ENCODE results near the gene IL20RB.

IL20RB gene

GRCh38 chr3:136928240-136928639 is 29.5 kb upstream of the IL20RB start:
- H3K4me1 ChIP-seq (ENCODE audit: control insufficient read depth in 1 of 2, insufficient read depth in 2 of 2, low read length in 2 of 2) = peaks cover 4 to 21% of the 10 kb centered on the region in 2 donors
- H3K27me3 ChIP-seq (ENCODE audit: low read depth, low read length) = no peaks in the 10 kb centered on the region
- no peaks in the 10 kb centered on the region for H3K9me3 ChIP-seq (ENCODE audit: control insufficient read depth in 1 of 2, low read length in 2 of 2)
- H3K36me3 ChIP-seq (ENCODE audit: control insufficient read depth in 1 of 2, insufficient read depth in 2 of 2, low read length in 2 of 2) = peaks cover 0 to 4% of the 10 kb centered on the region in 2 donors
- H3K27ac ChIP-seq (ENCODE audit: low read length) = no peak overlapping the region
- no peak overlapping the region for H3K4me3 ChIP-seq (ENCODE audit: low read depth in 1 of 2, low read length in 2 of 2)

GRCh38 chr3:136929977-136930670 is 27.7 kb upstream of the IL20RB start:
- H3K36me3 ChIP-seq (ENCODE audit: control insufficient read depth in 1 of 2, insufficient read depth in 2 of 2, low read length in 2 of 2) = peaks cover 0 to 4% of the 10 kb centered on the region in 2 donors
- H3K27me3 ChIP-seq (ENCODE audit: low read depth, low read length) = no peaks in the 10 kb centered on the region
- peaks cover 4 to 22% of the 10 kb centered on the region in 2 donors for H3K4me1 ChIP-seq (ENCODE audit: control insufficient read depth in 1 of 2, insufficient read depth in 2 of 2, low read length in 2 of 2)
- H3K27ac ChIP-seq (ENCODE audit: low read length) = peak overlapping the region; percentile 36
- peak overlapping the region; percentile 28 to 32 for H3K4me3 ChIP-seq (ENCODE audit: low read depth in 1 of 2, low read length in 2 of 2)
- no peaks in the 10 kb centered on the region for H3K9me3 ChIP-seq (ENCODE audit: control insufficient read depth in 1 of 2, low read length in 2 of 2)

DNA sequence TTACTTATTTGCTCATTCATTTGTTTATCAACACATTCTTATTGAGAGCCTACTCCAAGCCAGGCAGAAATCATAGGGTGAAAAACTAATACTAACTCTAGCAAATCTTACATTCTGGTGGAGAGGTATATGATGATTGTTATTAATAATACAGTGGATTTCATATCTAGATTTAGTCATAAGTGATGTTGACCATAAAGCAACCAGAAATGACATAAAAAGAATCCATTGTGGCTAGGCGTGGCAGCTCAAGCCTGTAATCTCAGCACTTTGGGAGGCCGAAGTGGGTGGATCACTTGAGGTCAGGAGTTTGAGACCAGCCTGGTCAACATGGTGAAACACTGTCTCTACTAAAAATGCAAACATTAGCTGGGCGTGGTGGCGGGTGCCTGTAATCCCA is 26.2 kb upstream of the IL20RB start:
- peaks cover 0 to 4% of the 10 kb centered on the region in 2 donors for H3K36me3 ChIP-seq (ENCODE audit: control insufficient read depth in 1 of 2, insufficient read depth in 2 of 2, low read length in 2 of 2)
- H3K9me3 ChIP-seq (ENCODE audit: control insufficient read depth in 1 of 2, low read length in 2 of 2) = no peaks in the 10 kb centered on the region
- no peaks in the 10 kb centered on the region for H3K27me3 ChIP-seq (ENCODE audit: low read depth, low read length)
- peak overlapping the region in 1 of 2 donors; percentile 32 for H3K4me3 ChIP-seq (ENCODE audit: low read depth in 1 of 2, low read length in 2 of 2)
- H3K4me1 ChIP-seq (ENCODE audit: control insufficient read depth in 1 of 2, insufficient read depth in 2 of 2, low read length in 2 of 2) = peaks cover 4 to 22% of the 10 kb centered on the region in 2 donors
- no peak overlapping the region for H3K27ac ChIP-seq (ENCODE audit: low read length)

DNA sequence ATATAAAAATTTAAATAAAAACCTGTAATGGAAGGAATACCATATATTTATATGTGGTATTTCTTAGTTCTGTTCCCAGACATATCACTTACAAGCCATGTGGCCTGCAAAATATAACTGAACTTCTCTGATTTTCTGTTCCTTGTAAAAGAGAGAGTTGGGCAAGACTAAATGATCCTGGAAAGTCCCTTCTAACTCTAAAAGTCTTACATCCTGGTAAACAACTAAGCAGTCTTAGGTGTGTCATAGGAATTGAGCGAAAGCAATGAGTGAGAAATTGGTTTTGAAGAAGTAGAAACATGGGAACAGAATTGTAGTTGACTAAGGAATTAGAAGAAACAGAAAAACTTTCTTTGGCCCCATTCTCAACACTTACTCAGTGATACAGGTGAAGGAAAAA is 25.3 kb upstream of the IL20RB start:
- Histone ChIP-seq H3K27ac (ENCODE audit: low read length) (no peak overlapping the region), H3K27me3 (ENCODE audit: low read depth, low read length) (no peaks in the 10 kb centered on the region), H3K9me3 (ENCODE audit: control insufficient read depth in 1 of 2, low read length in 2 of 2) (no peaks in the 10 kb centered on the region), H3K36me3 (ENCODE audit: control insufficient read depth in 1 of 2, insufficient read depth in 2 of 2, low read length in 2 of 2) (peaks cover 0 to 4% of the 10 kb centered on the region in 2 donors), H3K4me3 (ENCODE audit: low read depth in 1 of 2, low read length in 2 of 2) (no peak overlapping the region), H3K4me1 (ENCODE audit: control insufficient read depth in 1 of 2, insufficient read depth in 2 of 2, low read length in 2 of 2) (peaks cover 4 to 22% of the 10 kb centered on the region in 2 donors)

GRCh38 chr3:136932978-136933772 is 24.6 kb upstream of the IL20RB start:
- peaks cover 4 to 27% of the 10 kb centered on the region in 2 donors for H3K4me1 ChIP-seq (ENCODE audit: control insufficient read depth in 1 of 2, insufficient read depth in 2 of 2, low read length in 2 of 2)
- no peak overlapping the region for H3K4me3 ChIP-seq (ENCODE audit: low read depth in 1 of 2, low read length in 2 of 2)

GRCh38 chr3:136937175-136937574 is 20.6 kb upstream of the IL20RB start:
- Histone ChIP-seq H3K9me3 (ENCODE audit: control insufficient read depth in 1 of 2, low read length in 2 of 2) (no peaks in the 10 kb centered on the region), H3K4me1 (ENCODE audit: control insufficient read depth in 1 of 2, insufficient read depth in 2 of 2, low read length in 2 of 2) (peaks cover 0 to 28% of the 10 kb centered on the region in 2 donors), H3K27ac (ENCODE audit: low read length) (no peak overlapping the region), H3K36me3 (ENCODE audit: control insufficient read depth in 1 of 2, insufficient read depth in 2 of 2, low read length in 2 of 2) (no peaks in the 10 kb centered on the region), H3K4me3 (ENCODE audit: low read depth in 1 of 2, low read length in 2 of 2) (no peak overlapping the region), H3K27me3 (ENCODE audit: low read depth, low read length) (no peaks in the 10 kb centered on the region)

More at GRCh38 chr3:136932978-136933772, 24.6 kb upstream of the IL20RB start:
- H3K27ac ChIP-seq (ENCODE audit: low read length) = no peak overlapping the region
- no peaks in the 10 kb centered on the region for H3K9me3 ChIP-seq (ENCODE audit: control insufficient read depth in 1 of 2, low read length in 2 of 2)
- no peaks in the 10 kb centered on the region for H3K27me3 ChIP-seq (ENCODE audit: low read depth, low read length)
- peaks cover 0 to 3% of the 10 kb centered on the region in 2 donors for H3K36me3 ChIP-seq (ENCODE audit: control insufficient read depth in 1 of 2, insufficient read depth in 2 of 2, low read length in 2 of 2)

DNA sequence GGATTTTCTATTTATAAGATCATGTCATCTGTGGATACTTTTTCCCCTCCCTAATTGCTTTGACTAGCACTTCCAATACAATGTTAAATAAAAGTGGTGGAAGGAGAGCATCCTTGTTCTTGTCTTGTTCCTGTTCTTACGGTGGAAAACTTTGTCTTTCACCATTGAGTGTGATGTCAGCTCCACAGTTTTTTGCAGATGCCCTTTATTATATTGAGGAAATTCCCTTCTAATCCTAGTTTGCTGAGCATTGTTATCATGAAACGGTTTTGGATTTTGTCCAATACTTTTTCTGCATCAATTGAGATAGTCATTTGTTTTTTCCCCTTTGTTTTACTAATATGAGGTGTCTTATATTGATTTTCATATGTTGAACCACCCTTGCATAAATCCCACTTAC is 19.9 kb upstream of the IL20RB start:
- H3K4me3 ChIP-seq (ENCODE audit: low read depth in 1 of 2, low read length in 2 of 2) = no peak overlapping the region
- H3K9me3 ChIP-seq (ENCODE audit: control insufficient read depth in 1 of 2, low read length in 2 of 2) = no peaks in the 10 kb centered on the region
- no peak overlapping the region for H3K27ac ChIP-seq (ENCODE audit: low read length)
- peaks cover 0 to 31% of the 10 kb centered on the region in 2 donors for H3K4me1 ChIP-seq (ENCODE audit: control insufficient read depth in 1 of 2, insufficient read depth in 2 of 2, low read length in 2 of 2)
- H3K36me3 ChIP-seq (ENCODE audit: control insufficient read depth in 1 of 2, insufficient read depth in 2 of 2, low read length in 2 of 2) = no peaks in the 10 kb centered on the region
- no peaks in the 10 kb centered on the region for H3K27me3 ChIP-seq (ENCODE audit: low read depth, low read length)

DNA sequence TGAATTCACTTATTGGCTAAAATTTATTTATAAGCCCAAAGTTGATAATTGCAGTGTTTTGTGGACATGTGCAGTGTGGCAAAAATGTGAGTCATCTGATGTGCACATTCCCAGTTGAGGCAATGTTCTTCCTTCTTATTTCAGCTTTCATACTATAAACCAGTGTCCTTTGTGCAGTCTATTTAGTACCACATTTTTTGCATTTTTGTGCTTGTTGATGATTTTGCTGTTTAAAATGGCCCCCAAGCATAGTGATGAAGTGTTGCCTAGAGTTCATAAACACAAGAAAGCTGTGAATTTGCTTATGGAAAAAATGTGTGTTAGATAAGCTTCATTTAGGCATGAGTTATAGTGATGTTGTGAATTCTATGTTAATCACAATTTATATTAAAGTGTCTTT is 19.4 kb upstream of the IL20RB start:
- H3K36me3 ChIP-seq (ENCODE audit: control insufficient read depth in 1 of 2, insufficient read depth in 2 of 2, low read length in 2 of 2) = no peaks in the 10 kb centered on the region
- H3K9me3 ChIP-seq (ENCODE audit: control insufficient read depth in 1 of 2, low read length in 2 of 2) = no peaks in the 10 kb centered on the region

DNA sequence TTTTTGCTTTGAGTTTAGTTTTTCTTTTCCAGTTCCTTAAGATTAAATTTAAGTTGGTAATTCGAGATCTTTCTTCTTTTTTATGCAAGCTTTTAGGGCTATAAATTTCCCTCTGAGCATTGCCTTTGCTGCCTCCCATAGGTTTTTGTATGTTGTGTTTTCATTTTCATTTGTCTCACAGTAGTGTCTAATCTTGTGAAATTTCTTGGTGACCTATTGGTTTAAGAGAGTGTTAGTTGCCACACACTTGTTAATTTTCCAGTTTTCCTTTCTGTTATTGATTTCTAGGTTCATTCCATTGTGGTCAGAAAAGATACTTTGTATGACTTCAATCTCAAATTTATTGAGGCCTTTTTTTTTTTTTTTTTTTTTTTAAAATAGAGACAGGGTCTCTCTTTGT is 18.3 kb upstream of the IL20RB start:
- Histone ChIP-seq H3K36me3 (ENCODE audit: control insufficient read depth in 1 of 2, insufficient read depth in 2 of 2, low read length in 2 of 2) (no peaks in the 10 kb centered on the region), H3K4me3 (ENCODE audit: low read depth in 1 of 2, low read length in 2 of 2) (no peak overlapping the region), H3K9me3 (ENCODE audit: control insufficient read depth in 1 of 2, low read length in 2 of 2) (no peaks in the 10 kb centered on the region), H3K27ac (ENCODE audit: low read length) (no peak overlapping the region), H3K4me1 (ENCODE audit: control insufficient read depth in 1 of 2, insufficient read depth in 2 of 2, low read length in 2 of 2) (peaks cover 0 to 34% of the 10 kb centered on the region in 2 donors), H3K27me3 (ENCODE audit: low read depth, low read length) (no peaks in the 10 kb centered on the region)

More for the DNA sequence above, 19.4 kb upstream of the IL20RB start:
- no peak overlapping the region for H3K27ac ChIP-seq (ENCODE audit: low read length)
- peaks cover 0 to 31% of the 10 kb centered on the region in 2 donors for H3K4me1 ChIP-seq (ENCODE audit: control insufficient read depth in 1 of 2, insufficient read depth in 2 of 2, low read length in 2 of 2)
- no peak overlapping the region for H3K4me3 ChIP-seq (ENCODE audit: low read depth in 1 of 2, low read length in 2 of 2)
- no peaks in the 10 kb centered on the region for H3K27me3 ChIP-seq (ENCODE audit: low read depth, low read length)

DNA sequence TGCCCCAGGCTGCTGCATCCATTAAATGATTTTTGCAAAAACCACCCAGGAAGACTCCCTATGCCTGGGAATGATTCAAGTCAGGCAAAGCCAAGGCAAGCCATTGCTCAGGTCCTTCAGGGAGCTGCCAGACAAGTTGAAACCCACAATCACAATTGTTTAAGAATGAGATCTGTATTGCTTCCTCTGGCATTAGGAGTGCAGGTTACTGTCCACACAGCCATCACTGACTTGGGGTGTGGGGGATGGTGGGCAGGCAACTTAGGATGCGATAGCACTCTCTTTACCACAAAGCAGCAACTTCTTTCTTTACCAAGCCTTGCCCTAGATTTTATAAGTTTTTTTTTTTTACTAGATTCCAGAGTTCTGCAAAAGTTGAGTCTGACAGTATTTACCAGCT is 15.0 kb upstream of the IL20RB start:
- Histone ChIP-seq H3K9me3 (ENCODE audit: control insufficient read depth in 1 of 2, low read length in 2 of 2) (no peaks in the 10 kb centered on the region), H3K4me1 (ENCODE audit: control insufficient read depth in 1 of 2, insufficient read depth in 2 of 2, low read length in 2 of 2) (peaks cover 0 to 34% of the 10 kb centered on the region in 2 donors), H3K36me3 (ENCODE audit: control insufficient read depth in 1 of 2, insufficient read depth in 2 of 2, low read length in 2 of 2) (peaks cover 9 to 10% of the 10 kb centered on the region in 2 donors), H3K27ac (ENCODE audit: low read length) (no peak overlapping the region), H3K27me3 (ENCODE audit: low read depth, low read length) (no peaks in the 10 kb centered on the region), H3K4me3 (ENCODE audit: low read depth in 1 of 2, low read length in 2 of 2) (no peak overlapping the region)

DNA sequence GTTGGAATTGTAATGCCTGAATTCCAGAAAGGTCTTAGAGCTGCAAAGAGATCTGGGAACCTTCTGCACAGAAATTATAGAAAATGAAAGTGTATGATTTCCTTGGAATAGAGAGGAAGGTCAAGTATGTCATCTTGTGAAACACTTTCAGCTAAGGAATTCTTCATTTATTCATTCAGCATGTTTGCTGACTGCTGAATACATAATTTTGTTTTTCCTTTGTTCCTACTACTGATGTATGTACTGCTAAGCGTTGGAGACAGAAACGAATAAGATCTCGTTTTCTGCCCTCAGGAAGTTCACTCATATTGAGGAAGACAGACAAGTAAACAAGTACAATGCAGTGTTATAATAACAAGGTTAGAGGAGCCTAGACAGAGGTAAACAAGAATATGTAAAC is 14.3 kb upstream of the IL20RB start:
- Histone ChIP-seq H3K36me3 (ENCODE audit: control insufficient read depth in 1 of 2, insufficient read depth in 2 of 2, low read length in 2 of 2) (peaks cover 9 to 10% of the 10 kb centered on the region in 2 donors), H3K4me3 (ENCODE audit: low read depth in 1 of 2, low read length in 2 of 2) (no peak overlapping the region), H3K27ac (ENCODE audit: low read length) (no peak overlapping the region), H3K4me1 (ENCODE audit: control insufficient read depth in 1 of 2, insufficient read depth in 2 of 2, low read length in 2 of 2) (peaks cover 0 to 27% of the 10 kb centered on the region in 2 donors), H3K9me3 (ENCODE audit: control insufficient read depth in 1 of 2, low read length in 2 of 2) (no peaks in the 10 kb centered on the region), H3K27me3 (ENCODE audit: low read depth, low read length) (no peaks in the 10 kb centered on the region)
